Choroid plexus epithelial cell (primary cell): ENCODE data around the gene SCRN2.

Experiments used
- DNase-seq: peaks from one replicate; pipeline ENCODE4 v3.0.0-alpha.2; 2010; ENCODE audit warnings: low read depth
- H3K4me3 ChIP-seq: 2 replicates; pipeline ENCODE4 v1.5.1; 2011; ENCODE audit warnings: low read depth, mild to moderate bottlenecking, control low read depth, low read length, moderate library complexity
- CTCF ChIP-seq: conservative IDR thresholded peaks from 2 replicates; pipeline ENCODE4 v1.5.1; 2011; ENCODE audit warnings: low read depth, mild to moderate bottlenecking, control low read depth, inconsistent platforms, low read length, moderate library complexity

Gene SCRN2

DNA sequence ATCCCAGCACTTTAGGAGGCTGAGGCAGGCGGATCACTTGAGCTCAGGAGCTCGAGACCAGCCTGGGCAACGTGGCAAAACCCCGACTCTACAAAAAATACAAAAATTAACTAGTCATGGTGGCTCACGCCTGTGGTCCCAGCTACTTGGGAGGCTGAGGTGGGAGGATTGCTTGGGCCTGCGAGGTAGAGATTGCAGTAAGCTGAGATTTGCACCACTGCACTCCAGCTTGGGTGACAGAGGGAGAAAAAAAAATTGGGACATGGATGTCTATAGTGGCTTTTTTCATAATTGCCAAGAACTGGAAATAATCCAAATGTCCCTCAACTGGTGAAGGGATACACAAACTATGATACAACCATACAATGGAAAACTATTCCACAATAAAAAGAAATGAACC is 48.1 kb downstream of the SCRN2 start:
- TF ChIP-seq CTCF = no peak
- no peak for DNase-seq
- H3K4me3 ChIP-seq = no peak overlapping the region

DNA sequence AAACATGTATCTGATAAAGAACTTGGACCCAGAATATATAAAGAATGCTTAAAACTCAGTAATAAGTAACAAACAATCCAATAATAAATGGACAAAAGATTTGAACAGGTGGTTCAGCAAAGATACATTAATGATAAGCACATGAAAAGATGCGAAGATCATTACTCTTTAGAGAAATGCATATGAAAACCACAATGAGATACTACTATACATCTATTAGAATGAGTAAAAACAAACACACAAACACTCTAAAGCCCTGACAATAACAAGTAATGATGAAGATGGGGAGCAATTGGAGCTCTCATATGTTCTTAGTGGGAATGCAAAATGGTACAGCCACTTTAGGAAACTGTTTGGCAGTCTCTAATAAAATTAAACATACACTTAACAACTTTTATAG is 48.6 kb downstream of the SCRN2 start:
- no peak for DNase-seq
- no peak overlapping the region for H3K4me3 ChIP-seq
- TF ChIP-seq CTCF = no peak

DNA sequence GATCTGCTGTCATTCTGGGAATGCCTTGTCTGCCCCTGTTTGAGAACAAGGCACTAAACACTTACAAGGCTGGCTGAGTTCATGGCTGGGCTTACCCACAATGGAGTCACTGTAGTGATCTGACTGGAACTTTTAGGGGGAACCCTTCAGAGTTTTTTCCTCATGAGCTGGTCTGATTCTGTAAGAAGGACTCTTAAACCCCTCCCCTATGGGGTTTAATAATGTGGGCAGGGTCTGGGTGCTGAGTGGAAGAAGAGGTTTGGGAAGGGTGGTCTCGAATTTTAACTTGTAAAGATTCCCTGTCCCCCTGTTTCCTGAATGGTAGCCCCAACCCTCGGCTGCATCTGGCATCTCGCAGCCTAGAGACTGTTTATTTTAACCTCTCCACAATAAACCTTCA is 50.0 kb downstream of the SCRN2 start:
- no peak overlapping the region for H3K4me3 ChIP-seq
- TF ChIP-seq CTCF = no peak

GRCh38 chr17:47789611-47790561 is 51.2 kb downstream of the SCRN2 start:
- peak; percentile 59 for TF ChIP-seq CTCF
- H3K4me3 ChIP-seq = peak overlapping the region; percentile 36
- peak; percentile 59 for DNase-seq

More for the DNA sequence above, 50.0 kb downstream of the SCRN2 start:
- no peak for DNase-seq
